ENCODE data around the gene FTO. TPM values are rescaled to one million over a fixed set of nuclear protein-coding genes. Genes with fewer than 3 reads are reported as not detected.

The FTO gene
- total RNA-seq, result 69.1 and 80.0 TPM in 2 replicates

DNA sequence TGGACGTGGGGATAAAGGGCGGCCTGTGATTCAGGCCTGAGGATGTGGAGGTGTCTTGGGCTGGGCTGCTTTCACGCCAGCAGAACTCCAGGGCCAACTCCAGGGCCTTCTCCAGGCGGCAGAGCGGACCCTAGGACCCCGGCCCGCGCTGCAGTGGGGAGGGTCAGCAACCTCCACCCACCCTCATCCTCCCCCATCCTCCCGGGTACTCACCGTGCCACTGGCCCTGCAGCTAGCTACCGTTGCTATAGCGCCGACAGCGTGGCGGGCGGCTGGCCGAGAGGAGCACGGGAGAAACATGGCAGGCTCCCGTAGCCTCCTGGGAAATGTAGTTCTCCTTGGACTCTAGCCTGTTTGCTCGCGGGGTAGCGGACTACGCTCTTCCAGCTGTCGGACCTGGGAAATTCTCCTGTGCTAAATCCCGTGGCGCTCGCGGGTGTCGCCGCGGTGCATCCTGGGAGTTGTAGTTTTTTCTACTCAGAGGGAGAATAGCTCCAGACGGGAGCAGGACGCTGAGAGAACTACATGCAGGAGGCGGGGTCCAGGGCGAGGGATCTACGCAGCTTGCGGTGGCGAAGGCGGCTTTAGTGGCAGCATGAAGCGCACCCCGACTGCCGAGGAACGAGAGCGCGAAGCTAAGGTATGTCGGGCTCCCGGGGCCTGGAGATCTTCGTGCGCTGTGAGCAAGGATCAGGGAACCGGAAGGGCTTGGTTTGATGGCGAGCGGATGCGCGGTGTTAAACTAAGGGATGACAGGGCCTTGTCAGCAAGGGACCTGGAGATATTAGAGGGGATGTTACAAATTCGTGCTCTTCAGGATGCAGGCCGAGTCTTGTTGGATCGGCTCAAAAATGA is at the start of gene FTO, which contains the start of gene RPGRIP1L:
Gene FTO, plus strand, starts transcription at position 567 of the 855 bp plus-strand sequence.
Gene RPGRIP1L, minus strand, starts transcription at position 270 of the 855 bp plus-strand sequence. CDS start 3,136 bp downstream, outside the sequence.

Other genes starting within 250 kb of the FTO start
- gene AKTIP, start 200.9 kb upstream of the FTO start, total RNA-seq, result 14.3 and 14.9 TPM in 2 replicates
- gene RPGRIP1L, start 297 bp upstream of the FTO start, total RNA-seq, result 7.4 and 8.9 TPM in 2 replicates